Epithelial cell of proximal tubule (primary cell): ENCODE results near the gene ADPGK. TPM values are rescaled to one million over a fixed set of nuclear protein-coding genes. Genes with fewer than 3 reads are reported as not detected.

Source experiments
- DNase-seq: peaks from one replicate; pipeline ENCODE4 v3.0.0-alpha.2; 2011; ENCODE audit warnings: low read depth
- H3K4me3 ChIP-seq: 2 replicates; pipeline ENCODE4 v1.5.1; 2011; ENCODE audit warnings: low read depth, mild to moderate bottlenecking, low read length
- total RNA-seq: library from RNA; depleted of rRNA; stranded (reverse); fragments of >200 nt; gene quantifications from 2 replicates; pipeline ENCODE4 v1.2.3, GENCODE V29; 2015
- TF ChIP-seq, protein P1 (sequence below): conservative IDR thresholded peaks from 2 replicates; pipeline ENCODE4 v1.5.1; 2012; ENCODE audit warnings: low read depth, mild to moderate bottlenecking, low read length

Gene ADPGK
- total RNA-seq, 1 donor from 2014 or later: 48.8 TPM

DNA sequence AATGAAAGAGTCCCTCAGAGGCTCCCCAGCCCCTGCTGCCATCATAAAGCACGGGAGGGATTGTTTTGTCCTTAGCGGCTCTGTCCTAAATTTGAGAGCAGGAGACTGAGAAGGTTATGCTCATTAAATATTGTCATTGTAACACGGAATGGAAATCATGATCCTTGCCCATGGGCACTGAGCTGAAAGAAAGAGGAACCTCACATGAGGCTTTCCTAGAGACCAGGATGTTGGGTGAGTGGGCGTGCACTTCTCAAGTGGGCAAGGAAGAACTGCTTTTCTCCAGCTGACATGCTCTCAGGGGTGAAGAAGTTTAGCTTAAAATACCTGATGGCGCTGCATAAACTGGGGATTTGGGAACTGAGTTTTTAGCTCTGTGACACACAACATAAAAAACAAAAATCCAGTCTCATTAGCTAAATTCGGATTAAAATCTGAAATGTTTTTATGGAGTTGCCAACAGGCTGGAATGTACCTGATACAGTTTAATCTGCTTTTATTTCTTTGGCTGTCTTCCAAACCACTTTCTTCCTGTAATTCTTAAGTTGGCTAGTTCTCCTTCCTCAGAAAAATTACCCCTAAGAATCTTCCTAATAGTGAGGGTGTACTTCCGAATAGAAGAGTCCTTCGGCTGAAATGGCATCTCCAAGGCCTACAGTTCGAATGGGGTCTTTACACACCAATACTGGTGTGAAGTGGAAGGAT lies 31.7 kb downstream of the ADPGK start:
- DNase-seq: no peak
- TF ChIP-seq, protein P1, sequence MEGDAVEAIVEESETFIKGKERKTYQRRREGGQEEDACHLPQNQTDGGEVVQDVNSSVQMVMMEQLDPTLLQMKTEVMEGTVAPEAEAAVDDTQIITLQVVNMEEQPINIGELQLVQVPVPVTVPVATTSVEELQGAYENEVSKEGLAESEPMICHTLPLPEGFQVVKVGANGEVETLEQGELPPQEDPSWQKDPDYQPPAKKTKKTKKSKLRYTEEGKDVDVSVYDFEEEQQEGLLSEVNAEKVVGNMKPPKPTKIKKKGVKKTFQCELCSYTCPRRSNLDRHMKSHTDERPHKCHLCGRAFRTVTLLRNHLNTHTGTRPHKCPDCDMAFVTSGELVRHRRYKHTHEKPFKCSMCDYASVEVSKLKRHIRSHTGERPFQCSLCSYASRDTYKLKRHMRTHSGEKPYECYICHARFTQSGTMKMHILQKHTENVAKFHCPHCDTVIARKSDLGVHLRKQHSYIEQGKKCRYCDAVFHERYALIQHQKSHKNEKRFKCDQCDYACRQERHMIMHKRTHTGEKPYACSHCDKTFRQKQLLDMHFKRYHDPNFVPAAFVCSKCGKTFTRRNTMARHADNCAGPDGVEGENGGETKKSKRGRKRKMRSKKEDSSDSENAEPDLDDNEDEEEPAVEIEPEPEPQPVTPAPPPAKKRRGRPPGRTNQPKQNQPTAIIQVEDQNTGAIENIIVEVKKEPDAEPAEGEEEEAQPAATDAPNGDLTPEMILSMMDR: no peak
- H3K4me3 ChIP-seq: no peak overlapping the region

GRCh38 chr15:72749700-72750099 lies 33.9 kb downstream of the ADPGK start:
- H3K4me3 ChIP-seq: no peak overlapping the region
- DNase-seq: no peak
- TF ChIP-seq, protein P1: no peak

GRCh38 chr15:72740219-72740618 lies 43.3 kb downstream of the ADPGK start:
- DNase-seq: no peak
- H3K4me3 ChIP-seq: no peak overlapping the region
- TF ChIP-seq, protein P1: no peak

DNA sequence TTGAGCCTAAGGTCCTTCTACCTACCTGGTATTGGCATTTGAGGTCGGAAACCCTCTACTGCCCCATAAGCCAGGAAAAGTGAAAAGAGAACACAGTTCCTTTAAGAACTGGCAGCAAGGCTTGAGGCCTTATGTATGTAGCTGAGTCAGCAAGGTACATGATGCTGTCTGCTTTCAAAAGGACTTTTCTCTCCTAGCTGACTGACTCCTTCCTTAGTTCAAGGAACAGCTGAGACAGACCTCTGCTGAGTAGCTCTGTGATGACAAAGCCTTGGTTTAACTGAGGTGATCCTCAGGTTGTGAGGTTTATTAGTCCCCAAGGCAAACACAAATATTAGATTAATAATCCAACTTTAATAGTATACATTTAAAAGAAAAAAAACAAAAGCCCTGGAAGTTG lies 45.8 kb downstream of the ADPGK start:
- no peak overlapping the region for H3K4me3 ChIP-seq
- DNase-seq: no peak
- TF ChIP-seq, protein P1: no peak

DNA sequence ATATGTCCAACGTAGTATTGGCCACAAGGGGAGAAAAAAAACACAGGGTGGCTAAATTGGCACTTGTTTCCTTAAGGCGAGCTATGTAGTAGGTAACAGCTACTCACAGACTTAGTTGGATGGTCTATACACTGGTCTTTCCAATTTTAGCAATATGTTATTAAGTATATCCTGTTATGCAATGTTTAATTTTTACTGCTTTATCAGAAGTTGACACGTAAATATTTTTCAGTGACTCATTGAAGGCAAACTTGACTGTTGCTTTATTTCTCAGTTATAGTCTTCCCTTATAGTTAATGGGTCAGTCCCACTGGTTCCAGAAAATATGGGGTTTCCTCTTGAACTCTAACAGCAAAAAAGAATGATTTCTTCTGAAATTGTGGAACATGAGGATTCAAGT lies 46.5 kb downstream of the ADPGK start:
- DNase-seq: no peak
- TF ChIP-seq, protein P1: no peak
- H3K4me3 ChIP-seq: no peak overlapping the region

DNA sequence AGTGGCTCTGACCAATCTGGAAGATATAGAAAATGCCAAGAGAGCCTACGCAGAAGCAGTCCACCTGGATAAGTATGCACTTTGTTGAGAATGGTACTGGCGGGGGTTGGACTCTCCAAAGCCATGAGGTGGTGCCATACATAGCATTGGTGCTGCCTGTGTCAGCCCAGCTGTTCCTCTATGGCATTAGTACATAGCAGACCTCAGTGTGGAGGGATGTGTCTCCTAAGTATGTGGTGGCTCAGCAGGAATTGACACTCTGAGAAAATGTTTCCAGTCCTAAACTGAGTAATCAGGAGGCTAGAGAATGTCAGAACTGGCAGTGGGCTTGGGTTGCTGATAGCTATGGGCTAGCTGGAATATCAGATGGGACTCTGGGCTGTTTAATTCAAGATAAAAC lies 48.4 kb downstream of the ADPGK start:
- no peak for DNase-seq
- TF ChIP-seq, protein P1: no peak
- H3K4me3 ChIP-seq: no peak overlapping the region

GRCh38 chr15:72733941-72734738 lies 49.4 kb downstream of the ADPGK start:
- TF ChIP-seq, protein P1: no peak
- no peak for DNase-seq
- no peak overlapping the region for H3K4me3 ChIP-seq
